ENCODE results near the gene LDLRAD4. TPM values are rescaled to one million over a fixed set of nuclear protein-coding genes. Genes with fewer than 3 reads are reported as not detected.

LDLRAD4 gene
- total and polyA plus RNA-seq, 9 of the 15 experiments (the other 6 are each of a cell fraction or from before 2014, with no cell fraction given): 0.01 TPM; not detected in 8

DNA sequence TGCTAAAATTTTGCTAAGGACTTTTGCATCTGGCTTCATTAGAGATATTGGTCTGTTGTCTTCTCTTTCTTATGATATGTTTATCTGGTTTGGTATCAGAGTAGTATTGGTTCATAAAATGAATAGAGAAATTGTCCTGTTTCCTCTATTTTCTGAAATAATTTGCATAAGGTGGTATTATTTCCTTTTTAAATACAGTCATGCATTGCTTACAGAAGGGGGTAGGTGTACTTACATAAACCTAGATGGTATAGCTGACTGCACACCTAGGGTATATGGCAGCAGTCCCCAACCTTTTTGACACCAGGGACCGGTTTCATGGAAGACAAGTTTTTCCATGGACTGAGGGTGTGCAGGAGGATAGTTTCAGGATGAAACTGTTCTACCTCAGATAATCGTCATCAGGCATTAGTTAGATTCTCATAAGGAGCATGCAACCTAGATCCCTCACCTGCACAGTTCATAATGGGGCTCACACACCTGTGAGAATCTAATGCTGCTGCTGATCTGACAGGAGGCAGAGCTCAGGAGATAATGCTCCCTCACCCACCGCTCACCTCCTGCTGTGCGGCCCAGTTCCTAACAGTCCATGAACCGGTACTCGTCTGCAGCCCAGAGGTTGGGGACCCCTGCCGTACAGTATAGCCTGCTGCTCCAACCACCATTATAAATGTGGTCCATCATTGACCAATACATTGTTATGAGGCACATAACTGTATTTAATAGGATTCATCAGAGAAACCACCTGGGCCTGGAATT lies 318.6 kb downstream of the LDLRAD4 start:
- Histone ChIP-seq H3K9me1 (ENCODE audit: control insufficient read depth, insufficient read depth, low read length) (no peaks in the 10 kb centered on the region), H3K36me3 (ENCODE audit: control insufficient read depth, insufficient read depth, low read length) (no peaks in the 10 kb centered on the region), H4K20me1 (replicated peaks; ENCODE audit: control insufficient read depth, insufficient read depth, low read length) (no peaks in the 10 kb centered on the region), H3K9ac (ENCODE audit: insufficient read depth in 1 of 2, low read depth in 2 of 2, low read length in 2 of 2) (no peak overlapping the region), H3K27ac (ENCODE audit: extremely low read depth, low read depth, low read length) (no peak overlapping the region), H3K4me2 (ENCODE audit: insufficient read depth, low read length) (no peak overlapping the region), H3K9me3 (replicated peaks; ENCODE audit: control insufficient read depth, insufficient read depth, low read depth, low read length) (no peaks in the 10 kb centered on the region), H3K27me3 (ENCODE audit: control insufficient read depth in 2 of 2, insufficient read depth in 2 of 2, low read length in 2 of 2) (peaks cover 7 to 17% of the 10 kb centered on the region in 2 experiments; a peak in 3 of 5 replicates), H3K79me2 (ENCODE audit: control insufficient read depth, insufficient read depth, low read length) (no peaks in the 10 kb centered on the region), H3K4me3 (no peak overlapping the region), H2AFZ (ENCODE audit: low read depth, low read length) (no peak overlapping the region), H3K4me1 (replicated peaks in 1 of 2; ENCODE audit: control insufficient read depth in 2 of 2, insufficient read depth in 2 of 2, low read length in 2 of 2) (no peaks in the 10 kb centered on the region)
- DNase-seq (ENCODE audit: extremely low read depth in 1 of 4, low spot score in 3 of 4): no peak
- POLR2A ChIA-PET: no interaction called here
- intact Hi-C loops (cut with micrococcal nuclease) (no loop called here), in situ Hi-C loops (cut with MboI) (no loop called here)
- no peak for FAIRE-seq
- no peak for ATAC-seq
- CTCF ChIA-PET (ENCODE audit: low intra/inter-chr PET ratio): no interaction called here
- TF ChIP-seq, protein P1, sequence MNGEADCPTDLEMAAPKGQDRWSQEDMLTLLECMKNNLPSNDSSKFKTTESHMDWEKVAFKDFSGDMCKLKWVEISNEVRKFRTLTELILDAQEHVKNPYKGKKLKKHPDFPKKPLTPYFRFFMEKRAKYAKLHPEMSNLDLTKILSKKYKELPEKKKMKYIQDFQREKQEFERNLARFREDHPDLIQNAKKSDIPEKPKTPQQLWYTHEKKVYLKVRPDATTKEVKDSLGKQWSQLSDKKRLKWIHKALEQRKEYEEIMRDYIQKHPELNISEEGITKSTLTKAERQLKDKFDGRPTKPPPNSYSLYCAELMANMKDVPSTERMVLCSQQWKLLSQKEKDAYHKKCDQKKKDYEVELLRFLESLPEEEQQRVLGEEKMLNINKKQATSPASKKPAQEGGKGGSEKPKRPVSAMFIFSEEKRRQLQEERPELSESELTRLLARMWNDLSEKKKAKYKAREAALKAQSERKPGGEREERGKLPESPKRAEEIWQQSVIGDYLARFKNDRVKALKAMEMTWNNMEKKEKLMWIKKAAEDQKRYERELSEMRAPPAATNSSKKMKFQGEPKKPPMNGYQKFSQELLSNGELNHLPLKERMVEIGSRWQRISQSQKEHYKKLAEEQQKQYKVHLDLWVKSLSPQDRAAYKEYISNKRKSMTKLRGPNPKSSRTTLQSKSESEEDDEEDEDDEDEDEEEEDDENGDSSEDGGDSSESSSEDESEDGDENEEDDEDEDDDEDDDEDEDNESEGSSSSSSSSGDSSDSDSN (IDR thresholded peaks at IDR 0.05; ENCODE audit: borderline replicate concordance in 1 of 2, low read depth in 2 of 2, low read length in 2 of 2): no peak
- TF ChIP-seq HCFC1 (IDR thresholded peaks at IDR 0.05; ENCODE audit: low read depth, low read length) (no peak), KLF10 (CRISPR knock-in tag; IDR thresholded peaks at IDR 0.05) (no peak)
- TF ChIP-seq, protein P2, sequence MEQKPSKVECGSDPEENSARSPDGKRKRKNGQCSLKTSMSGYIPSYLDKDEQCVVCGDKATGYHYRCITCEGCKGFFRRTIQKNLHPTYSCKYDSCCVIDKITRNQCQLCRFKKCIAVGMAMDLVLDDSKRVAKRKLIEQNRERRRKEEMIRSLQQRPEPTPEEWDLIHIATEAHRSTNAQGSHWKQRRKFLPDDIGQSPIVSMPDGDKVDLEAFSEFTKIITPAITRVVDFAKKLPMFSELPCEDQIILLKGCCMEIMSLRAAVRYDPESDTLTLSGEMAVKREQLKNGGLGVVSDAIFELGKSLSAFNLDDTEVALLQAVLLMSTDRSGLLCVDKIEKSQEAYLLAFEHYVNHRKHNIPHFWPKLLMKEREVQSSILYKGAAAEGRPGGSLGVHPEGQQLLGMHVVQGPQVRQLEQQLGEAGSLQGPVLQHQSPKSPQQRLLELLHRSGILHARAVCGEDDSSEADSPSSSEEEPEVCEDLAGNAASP (IDR thresholded peaks at IDR 0.05): no peak
- no TSS peak for BruUV-seq (replicated peaks)
- 3% methylated on average over 7 of the region's 7 CpGs for WGBS (ENCODE audit: insufficient coverage, low coverage, missing lambda C conversion rate)

All from K562 (cell line).